HG03439 (cell line): ENCODE measurements around the gene TARS3.

Experiments used
- ATAC-seq: cut with Tn5 transposase; IDR thresholded peaks from one replicate; pipeline ENCODE4 v1.9.1; 2021; ENCODE audit warnings: mild to moderate bottlenecking, moderate library complexity; ENCODE audit not compliant: unreplicated experiment

Gene TARS3

DNA sequence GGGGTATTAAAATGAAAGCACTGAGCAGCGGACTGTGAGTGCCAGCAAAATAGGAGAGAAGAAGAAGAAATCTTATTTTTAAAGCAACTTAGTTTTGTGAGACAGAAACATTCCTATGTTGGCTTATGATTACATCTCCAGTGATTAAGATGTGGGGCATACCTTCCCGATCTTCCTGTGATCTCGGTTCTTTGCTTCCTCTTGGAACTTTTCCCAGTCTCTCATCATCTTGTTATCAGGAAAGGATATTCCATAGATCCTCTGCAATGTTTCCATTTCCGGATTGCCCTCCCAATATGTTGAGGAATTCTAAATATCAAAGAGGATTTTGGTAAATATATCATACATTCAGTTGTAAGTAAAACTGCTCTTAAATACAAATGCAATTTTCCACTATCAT lies 22.2 kb downstream of the TARS3 start:
- ATAC-seq, result no peak

DNA sequence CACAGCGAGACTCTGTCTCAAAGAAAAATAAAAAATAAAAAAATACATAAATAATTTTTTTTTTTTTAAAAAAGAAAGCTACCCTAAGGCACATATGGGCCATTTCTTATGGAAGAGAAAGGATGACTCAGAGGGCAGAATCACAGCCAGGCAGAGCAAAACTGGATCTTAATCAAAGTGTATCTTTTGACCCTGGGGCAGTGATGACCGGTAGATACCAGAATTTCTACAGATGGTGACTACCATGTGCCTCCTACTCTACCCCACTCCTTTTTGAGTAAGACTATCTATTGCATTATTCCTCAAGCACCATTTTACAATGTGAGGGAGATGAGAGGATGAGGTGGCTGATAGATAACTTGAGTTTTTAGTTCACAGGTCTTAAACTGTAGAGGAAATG lies 26.0 kb downstream of the TARS3 start:
- no peak for ATAC-seq

DNA sequence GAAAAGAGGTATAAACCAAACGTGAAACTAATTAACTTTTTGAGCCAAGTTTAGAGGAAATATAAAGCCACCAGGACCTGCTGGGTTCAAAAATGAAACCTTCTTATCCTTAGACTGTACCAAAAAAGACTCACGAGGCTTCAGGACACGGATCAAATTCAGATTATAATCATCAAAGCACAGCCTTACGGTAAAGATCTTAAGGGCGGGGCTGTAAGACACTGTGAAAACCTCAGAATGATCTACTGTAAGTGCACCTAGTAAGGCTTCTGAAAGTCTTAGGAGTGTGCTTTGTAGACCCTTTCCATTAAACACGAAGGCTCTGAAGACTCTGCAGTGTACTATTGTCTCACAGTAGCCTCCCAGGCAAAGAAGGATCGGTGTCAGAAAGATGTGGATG lies 26.8 kb downstream of the TARS3 start:
- no peak for ATAC-seq

DNA sequence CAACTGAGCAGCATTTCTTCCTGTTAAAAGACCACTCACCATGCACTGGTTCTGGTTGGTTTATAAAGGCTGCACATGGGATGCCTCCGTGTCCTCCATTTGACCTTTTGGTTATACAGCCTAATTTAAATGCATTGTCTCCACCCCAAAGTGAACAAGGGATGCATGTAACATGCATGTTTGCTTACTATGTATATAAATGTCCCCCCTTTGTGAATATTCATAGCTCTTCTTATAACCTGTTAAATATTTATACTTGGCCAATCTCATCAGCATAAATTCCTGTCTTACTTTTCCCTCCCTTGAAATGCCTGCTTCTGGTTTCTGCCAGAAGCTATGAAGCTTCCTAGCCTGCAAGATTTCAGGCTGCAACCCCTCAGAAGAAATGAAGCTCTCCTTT lies 27.4 kb downstream of the TARS3 start:
- no peak for ATAC-seq

DNA sequence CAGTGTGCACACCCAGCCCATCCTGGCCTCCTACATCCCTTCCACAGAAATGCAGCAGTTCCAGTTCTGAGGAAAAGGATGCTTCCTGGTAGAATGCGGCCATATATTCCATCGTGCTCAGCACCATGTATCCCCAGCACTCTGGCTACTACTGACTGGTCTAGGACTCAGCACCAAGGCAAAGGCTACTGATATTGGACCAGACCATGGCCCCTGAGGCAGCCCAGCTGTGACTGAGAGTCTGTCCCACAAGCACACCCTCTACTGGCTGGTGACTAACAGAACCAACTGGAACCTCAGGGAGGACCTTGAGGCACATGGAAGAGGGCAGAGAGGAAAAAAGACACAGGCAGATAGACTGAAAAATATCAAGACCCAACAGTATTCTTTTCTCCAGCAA lies 30.0 kb downstream of the TARS3 start:
- ATAC-seq, result no peak

DNA sequence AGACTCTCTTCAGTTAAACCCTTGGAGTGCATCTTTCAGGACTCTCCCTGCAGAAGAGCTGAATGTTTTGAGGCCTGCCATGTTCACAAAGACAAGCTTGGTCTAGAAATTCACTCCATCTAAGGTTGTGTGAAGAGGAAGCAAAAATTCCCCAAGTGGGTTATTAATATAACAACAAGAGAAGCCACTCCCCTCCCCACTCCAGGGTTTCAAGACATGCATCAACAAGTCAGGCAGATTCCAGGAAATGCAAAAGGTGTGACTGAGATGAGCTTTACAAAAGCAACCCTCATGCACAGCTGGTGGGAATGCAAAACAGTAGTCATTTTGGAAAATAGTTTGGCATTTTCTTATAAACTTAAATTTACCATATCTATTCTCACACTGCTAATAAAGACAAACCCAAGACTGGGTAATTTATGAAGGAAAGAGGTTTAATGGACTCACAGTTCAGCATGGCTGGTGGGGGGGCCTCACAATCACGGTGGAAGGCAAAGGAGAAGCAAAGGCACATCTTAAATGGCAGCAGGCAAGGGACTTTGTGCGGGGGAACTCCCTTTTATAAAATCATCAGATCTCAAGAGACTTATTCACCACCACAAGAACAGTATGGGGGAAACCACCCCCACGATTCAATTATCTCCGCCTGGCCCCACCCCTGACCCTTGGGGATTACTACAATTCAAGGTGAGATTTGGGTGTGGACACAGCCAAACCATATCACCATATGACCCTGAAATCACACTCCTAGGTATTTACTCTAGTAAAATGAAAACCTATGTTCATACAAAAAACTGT lies 31.3 kb downstream of the TARS3 start:
- no peak for ATAC-seq

DNA sequence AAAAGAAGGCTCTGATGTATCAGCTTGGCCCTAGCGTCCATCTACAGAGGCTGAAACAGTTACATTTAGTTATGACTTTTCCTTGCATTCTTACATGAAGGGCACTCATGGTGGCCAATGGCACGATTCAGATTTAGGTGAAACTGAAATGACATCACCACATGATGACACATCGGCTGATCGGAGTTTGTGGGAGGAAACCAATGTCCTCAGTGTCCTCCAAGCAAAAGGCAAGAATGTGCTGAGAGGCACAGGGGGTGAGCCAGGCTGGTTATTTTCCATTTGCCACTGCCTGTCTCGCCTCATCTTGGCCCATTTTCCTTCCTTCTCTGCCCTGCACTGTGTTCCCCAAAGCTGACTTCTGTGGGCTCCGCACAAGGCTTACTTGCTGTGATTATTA lies 34.4 kb downstream of the TARS3 start:
- ATAC-seq, result no peak

DNA sequence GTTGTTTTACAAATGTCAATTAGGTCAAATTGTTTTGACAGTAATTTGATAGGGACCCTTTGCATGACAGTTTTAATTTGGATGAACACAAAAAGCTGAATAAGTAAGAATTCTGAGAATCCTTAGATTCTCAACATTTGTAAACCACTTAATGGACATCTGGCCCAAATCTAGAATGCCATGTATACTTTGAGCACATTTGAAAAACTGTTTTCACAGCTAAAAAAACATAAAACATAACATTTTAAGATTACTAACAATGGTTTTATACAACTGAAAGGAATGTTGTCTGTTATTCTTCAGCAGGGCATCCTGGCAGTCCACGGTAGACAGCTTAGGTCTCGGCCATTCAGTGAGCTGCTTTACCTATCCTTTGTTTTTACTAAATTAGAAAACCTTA lies 37.6 kb downstream of the TARS3 start:
- ATAC-seq, result no peak

DNA sequence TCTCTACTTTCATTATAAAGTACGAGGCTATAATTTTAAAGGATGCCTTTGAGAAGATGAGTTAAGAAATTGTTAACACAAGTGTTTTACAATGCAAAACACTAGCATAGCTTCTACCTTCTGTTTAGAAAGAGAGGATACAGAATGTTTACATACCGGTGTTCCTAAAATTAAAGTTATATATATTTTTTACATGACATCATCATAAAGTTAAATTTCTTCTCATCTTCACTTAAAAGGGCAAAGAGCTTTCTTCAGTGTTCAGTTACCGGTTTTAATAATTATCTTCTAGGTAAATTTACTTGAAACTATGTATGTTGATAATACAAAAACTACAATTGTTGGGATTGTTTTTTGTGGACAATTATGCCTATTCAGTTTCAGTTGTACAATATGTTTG lies 39.4 kb downstream of the TARS3 start:
- ATAC-seq, result no peak

DNA sequence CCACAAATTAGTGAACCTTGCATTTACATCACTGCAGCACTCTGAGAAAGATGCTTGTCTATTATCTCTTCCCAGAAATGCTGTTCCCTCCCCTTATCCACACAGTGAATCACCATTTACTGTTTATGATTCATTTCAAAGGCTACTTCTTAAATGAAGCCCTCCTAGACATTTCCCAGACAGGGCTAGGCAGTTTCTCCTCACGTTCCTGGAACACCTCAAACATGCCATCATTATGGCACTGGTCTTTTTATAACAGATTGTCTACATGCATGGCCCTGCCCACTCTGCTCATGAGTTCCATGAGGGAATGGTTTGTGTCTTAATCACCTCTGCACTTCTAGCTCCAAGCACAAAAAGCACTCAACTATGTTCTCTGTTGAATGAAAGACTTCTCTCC lies 39.9 kb downstream of the TARS3 start:
- ATAC-seq, result no peak

DNA sequence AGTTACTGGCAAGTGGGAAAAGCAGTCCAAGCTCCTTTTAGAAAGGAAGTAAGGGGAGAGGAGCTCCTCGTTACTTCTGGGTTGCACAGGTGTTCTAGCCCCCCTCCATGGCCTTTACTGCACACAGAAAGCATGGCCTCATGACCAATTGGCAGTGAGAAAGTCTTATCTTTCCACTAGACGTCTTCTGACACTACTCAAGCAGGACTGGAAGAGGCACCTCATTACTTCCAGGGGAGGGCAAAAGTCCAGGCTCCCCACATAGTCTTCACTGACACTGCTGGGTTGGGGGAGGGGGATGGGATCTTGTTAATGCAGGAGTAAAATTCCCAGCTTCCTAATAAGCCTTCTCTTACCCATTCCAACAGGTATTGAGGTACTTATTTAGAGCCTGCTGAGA lies 44.5 kb downstream of the TARS3 start:
- ATAC-seq, result no peak

DNA sequence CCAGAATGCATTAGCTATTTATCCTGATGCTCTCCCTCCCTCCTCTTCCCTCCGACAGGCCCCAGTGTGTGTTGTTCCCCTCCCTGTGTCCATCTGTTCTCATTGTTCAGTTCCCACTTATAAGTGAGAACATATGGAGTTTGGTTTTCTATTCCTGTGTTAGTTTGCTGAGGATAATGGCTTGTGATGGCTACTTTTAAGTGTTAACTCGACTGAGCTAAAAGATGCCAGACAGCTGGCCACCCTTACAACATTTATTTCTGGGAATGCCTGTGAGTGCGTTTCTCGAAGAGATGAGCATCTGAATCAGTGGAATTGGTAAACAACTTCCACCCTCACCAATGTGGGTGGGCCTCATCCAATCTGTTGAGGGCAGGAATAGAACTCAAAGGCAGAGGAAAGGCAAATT lies 47.3 kb downstream of the TARS3 start:
- ATAC-seq, result no peak

DNA sequence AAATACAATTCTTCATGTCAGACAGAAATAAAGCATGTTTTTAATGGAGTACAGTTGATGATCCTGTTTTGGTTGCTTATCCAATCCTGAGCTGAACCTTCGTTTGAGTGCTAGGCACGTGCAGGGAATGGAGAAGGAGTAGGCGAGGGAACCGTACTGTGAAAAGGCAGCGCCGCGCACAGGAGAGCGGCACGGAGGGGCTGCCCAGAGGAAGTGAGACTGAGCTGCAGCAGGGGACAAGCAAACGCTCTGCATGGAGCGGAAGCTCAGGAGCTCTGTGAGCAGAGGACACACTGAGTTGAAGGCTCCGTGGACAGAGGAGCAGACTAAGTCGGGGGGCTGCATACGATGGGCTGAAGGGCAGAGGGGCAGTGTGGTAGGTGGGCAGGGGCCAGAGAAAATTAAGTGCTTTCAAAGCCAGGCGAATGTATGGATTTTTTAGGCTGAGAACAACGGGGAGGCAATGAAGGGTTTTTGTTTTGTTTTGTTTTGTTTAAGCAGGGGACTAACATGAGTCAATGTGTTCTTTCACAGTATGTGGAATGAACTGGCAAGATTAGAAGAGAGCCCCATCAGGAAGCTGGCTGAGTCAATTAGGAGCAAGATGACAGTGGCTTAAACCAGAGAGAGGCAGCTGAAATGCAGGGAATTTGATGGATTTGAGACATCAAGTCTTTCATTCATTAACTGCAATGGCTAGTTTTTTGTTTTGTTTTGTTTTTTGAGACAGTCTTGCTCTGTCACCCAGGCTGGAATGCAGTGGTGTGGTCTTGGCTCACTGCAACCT lies 48.3 kb downstream of the TARS3 start:
- ATAC-seq, result peak; percentile 71

DNA sequence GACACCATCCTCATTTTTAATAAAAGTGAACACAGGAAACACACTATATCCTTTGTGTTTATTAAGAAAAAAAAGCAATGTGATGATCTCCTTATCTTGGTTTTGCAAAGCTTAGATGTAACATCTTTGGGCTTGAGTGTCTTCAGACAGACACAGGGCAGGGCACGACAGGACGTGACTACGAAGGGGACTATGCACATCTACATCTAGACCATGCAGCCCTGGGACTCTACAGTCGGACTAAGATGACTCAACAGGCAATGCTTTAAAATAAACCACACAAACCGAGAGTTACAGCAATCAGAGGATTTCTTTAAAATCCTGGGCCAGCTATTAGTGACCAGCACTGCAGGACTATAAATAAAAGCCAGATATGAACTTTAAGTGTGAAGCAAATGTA lies 49.3 kb downstream of the TARS3 start:
- ATAC-seq, result no peak

DNA sequence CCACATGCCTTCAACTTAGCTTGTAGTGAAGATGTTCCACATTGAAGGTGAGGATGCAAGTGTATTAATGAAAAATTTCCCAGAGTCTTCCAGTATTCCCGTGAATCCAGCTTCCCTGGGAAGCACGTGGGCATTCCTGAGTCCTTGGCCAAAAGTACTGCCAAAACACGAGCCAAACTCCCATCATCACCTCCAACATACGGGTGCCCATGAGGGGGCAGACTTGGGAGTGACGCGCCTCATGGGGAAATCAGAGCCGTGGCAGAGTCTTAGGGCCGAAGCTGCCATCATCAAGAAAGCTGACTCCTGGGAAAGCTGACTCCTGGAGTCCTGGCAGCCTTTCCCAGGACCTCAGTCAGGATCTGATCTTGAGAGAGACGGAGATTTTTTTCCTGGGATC lies 52.0 kb downstream of the TARS3 start:
- no peak for ATAC-seq

DNA sequence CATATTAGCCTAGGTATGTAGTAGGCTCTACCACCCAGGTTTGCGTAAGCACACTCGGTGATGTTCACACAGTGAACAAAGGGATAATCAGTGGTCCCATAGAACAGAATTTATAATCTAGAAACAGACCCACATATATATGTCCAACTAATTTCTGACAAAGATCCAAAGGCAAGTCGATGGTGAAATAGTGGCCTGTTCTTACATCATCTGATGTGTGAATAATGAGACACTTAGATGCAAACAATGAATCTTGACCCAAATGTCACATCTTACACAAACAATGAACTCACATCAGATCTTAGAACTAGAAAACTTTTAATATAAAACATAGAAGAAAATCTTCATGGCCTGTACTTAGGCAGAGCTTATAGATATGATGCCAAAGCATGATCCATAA lies 54.5 kb downstream of the TARS3 start:
- no peak for ATAC-seq

DNA sequence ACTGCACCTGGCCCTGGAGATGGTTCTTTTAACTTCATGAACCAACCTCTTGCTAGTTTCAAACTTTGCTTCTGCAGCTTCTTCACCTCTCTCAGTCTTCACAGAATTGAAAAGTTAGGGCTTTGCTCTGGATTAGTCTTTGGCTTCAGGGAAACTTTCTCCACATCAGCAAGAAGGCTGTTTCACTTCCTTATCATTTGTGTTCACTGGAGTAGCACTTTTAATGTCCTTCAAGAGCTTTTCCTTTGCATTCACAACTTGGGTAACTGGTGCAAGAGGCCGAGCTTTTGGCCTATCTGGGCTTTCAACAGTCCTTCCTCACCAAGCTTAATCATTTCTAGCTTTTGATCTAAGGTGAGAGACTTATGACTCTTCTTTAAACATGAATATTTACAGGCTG lies 56.4 kb downstream of the TARS3 start:
- no peak for ATAC-seq

DNA sequence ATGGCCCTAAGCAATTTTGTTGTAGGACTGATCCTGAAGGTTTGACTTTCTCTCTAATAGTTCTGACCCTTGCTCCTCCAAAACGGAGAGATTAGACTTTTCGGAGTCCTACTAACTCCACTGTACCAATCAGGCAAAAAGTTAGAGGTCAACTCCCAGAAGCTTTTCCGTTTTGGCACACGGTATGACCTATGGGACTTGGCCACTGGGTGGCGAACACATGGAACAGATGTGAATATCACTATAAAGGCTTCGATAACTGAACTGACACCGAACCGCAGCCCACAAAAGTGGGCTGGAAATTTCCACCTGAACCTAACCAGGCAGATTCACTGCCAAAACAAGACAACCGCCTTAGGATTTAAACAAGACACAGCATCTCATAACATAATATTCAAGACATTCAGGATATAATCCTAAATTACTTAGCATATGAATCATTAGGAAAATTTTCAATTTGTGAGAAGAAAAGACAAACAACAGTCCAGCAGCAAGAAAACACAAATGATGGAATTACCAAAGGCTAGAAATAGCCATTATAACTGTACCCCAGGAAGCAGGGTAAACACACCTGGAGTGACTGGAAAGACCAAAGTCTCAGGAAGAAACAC lies 59.9 kb downstream of the TARS3 start:
- no peak for ATAC-seq

DNA sequence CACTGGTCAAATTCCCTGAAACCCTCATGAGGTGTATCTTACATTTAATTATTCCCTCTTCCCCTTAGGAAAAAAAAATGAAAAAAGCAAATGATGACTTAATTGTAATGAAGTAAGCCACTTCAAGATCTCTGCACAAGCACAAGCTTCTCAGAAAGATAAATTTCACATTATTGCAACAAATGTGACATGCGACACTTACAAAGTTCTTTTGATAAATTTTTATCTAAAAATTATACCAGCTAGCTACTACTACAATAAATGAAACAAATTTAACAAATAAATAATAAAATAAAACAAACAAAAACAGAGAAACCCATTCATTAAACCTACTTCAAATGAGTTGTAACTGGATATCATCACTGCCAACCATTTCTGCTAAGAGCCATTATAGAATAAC lies 62.1 kb downstream of the TARS3 start:
- no peak for ATAC-seq

DNA sequence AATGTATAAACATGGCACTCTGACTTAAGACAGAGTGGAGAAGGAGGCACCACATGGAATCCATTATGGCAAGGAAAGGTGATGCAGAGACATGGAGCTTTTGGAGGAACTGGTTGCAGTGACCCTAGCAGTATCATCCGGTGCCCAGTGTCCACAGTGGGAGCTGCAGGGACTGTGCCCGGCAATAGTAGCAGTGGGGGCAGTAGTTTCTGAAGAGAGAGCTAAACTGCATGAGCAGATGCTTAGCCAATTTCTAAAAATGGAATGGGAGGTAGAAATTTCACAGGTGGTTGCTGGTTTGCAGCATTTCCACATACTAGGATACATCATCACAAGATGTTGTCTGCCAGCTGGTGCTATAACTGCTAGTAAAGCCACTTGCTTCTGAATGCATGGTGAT lies 64.3 kb downstream of the TARS3 start:
- ATAC-seq, result no peak

DNA sequence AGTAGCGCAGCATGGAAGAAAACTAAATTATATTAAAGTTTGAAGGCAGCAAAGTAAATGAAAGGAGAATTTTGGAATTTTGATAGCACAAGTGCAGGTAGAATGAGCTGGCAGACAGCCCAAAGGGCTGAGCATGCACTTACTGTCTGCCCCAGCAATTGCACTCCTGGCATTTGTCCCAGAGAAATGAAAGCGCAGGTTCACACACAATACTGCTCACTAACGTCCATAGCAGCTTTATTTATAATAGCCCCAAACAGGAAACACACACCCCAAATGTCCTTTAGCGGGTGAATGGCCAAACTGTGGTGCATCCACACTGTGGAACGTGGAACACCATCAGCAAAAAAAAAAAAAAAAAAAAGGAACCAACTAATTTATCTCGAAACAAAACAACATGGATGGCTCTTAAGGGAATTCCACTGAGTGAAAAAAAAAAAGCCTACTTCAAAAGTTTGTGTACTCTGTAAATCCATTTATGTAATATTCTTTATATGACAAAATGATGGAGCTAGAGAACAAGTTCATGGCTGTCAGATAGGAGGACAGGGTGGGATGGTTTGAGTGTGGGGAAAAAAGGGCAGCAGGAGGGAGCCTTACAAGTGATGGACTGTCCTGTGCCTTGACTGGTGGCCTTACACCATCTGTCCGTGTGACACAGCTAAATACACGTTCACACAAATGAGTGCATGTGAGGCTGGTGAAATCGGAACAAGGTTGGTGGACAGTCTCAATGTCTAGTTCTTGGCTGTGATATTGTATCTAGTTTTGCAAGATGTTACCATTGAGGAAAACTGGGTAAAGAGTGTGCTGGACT lies 66.1 kb downstream of the TARS3 start:
- no peak for ATAC-seq
